GM18907 (cell line): ENCODE measurements around the gene TMED10.
"Not testable (repeated sequence)": the region's sequence is repeated elsewhere in the genome, so short reads cannot be mapped to it uniquely, and the experiment has no call there.

Experiments
- ATAC-seq: cut with Tn5 transposase; IDR thresholded peaks from one replicate; pipeline ENCODE4 v1.9.1; 2021; ENCODE audit warnings: mild to moderate bottlenecking, moderate library complexity; ENCODE audit not compliant: unreplicated experiment

The TMED10 gene

GRCh38 chr14:75132382-75133086 is 43.9 kb downstream of the TMED10 start:
- no peak for ATAC-seq

GRCh38 chr14:75128596-75128990 is 47.8 kb downstream of the TMED10 start:
- no peak for ATAC-seq

GRCh38 chr14:75127903-75128595 is 48.4 kb downstream of the TMED10 start:
- no peak for ATAC-seq

DNA sequence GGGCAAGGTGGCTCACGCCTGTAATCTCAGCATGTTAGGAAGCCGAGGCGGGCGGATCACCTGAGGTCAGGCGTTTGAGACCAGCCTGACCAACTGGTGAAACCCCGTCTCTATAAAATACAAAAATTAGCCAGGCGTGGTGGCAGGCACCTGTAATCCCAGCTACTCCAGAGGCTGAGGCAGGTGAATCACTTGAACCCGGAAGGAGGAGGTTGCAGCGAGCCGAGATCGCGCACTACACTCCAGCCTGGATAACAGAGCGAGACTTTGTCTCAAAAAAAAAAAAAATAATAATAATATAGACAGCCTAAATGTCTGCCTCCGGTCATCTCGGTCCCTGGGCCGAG is 49.0 kb downstream of the TMED10 start:
- not testable (repeated sequence) for ATAC-seq

GRCh38 chr14:75126679-75127473 is 49.5 kb downstream of the TMED10 start, which contains the start of gene NEK9:
Gene NEK9, minus strand, starts transcription at chr14:75127048. Its CDS starts 127 bp downstream, at chr14:75126921.
- peak; percentile 87 for ATAC-seq

- no peak for ATAC-seq
Observed at GRCh38 chr14:75126121-75126544, 50.3 kb downstream of the TMED10 start.

DNA sequence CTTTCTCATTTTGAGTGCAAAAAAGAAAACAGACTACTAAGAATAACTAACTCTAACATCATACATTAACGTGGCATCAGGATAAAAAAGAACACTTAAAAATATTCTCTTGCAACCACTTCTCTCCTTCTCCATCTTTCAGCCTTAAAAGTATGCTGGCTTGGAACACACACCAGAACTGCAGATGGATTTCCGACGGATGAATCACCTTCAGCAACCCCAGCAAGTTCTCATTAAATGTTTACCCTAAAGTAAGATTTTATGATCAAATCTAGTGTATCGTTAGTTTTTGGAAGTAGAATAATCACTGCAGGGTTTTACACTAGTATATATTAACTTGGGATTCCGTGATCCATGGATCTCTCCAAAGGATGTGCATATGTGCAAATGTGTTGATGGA is 50.8 kb downstream of the TMED10 start:
- no peak for ATAC-seq

- ATAC-seq: no peak
Observed at GRCh38 chr14:75123991-75124390, 52.4 kb downstream of the TMED10 start.

GRCh38 chr14:75121552-75121951 is 54.9 kb downstream of the TMED10 start:
- ATAC-seq: no peak

GRCh38 chr14:75120541-75121291 is 55.7 kb downstream of the TMED10 start:
- no peak for ATAC-seq

GRCh38 chr14:75119056-75119455 is 57.4 kb downstream of the TMED10 start:
- ATAC-seq: no peak

GRCh38 chr14:75113932-75114539 is 62.4 kb downstream of the TMED10 start:
- no peak for ATAC-seq

DNA sequence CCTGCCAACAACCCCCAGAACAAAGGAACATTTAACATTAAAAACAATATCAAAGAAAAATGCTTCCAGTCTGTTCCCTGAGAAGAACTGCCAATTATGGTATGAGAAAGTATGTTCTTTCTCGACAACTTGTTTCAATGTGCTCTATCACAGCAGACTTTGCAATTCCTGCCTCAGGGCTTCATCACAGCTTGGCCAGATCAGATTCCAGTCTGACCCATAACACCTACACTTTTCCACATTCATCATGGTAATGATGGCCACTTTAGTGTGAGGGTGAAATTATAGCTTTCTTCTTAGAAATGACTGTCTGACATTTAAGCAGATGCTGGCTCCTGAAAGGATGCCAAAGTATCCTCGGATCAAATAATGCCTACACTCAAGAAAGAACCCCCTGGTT is 66.5 kb downstream of the TMED10 start:
- ATAC-seq: no peak

- no peak for ATAC-seq
Observed at GRCh38 chr14:75107186-75107585, 69.2 kb downstream of the TMED10 start.

DNA sequence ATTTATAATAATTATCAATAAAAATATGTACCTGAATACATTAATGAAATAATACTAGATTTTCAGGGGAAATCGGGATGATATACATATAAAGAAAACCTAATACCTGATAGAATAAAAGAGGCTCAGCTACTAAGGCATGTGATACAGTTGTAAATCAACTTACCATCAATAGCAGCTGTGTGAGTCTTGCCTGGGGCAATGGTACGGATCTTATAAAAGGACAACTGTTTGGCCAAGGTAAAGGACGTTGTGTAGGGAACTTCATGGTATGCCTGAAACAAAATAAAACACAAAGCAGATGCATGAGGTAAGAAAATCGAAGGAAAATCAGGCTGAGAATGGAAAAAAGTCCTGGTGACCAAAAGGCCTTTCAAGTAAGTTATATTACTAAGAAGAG is 74.9 kb downstream of the TMED10 start:
- ATAC-seq: no peak

- ATAC-seq: no peak
Observed at GRCh38 chr14:75098682-75099081, 77.7 kb downstream of the TMED10 start.

DNA sequence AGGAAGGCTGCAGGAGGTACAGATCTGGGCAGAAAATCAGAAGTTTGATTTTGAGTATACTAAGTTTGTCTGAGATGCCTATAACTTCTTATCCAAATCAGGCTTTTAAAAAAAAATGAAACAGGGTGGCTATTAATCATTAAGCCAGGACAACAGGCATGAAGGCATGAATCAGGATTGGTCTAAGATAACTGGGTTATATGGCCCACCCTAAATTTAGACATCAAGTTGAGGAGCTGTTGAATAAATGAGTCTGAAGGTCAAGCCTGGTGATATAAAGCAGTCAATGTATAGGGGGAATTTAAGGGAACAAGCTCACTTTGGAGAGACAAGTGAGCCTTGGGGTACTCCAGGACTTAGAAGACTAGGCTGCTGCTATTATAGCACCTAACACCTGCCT is 78.2 kb downstream of the TMED10 start:
- no peak for ATAC-seq

DNA sequence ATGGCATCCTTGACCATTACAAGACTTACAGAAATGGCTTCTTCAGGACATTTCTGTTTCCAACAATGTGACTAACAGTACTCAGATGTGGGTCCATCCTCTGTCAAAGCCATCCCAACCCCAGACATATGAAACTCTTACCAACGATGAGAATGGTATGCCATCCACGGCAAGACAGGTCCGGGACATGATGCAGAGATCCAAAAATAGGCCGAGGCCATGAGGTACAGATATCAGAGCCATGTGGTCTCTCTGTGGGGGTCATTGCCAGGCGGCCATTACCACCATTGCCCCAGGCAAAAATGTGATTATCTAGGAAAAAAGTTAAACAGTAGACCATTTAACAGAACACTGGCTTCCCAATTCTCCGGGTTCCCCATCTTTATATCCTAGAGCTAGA is 79.5 kb downstream of the TMED10 start:
- no peak for ATAC-seq

DNA sequence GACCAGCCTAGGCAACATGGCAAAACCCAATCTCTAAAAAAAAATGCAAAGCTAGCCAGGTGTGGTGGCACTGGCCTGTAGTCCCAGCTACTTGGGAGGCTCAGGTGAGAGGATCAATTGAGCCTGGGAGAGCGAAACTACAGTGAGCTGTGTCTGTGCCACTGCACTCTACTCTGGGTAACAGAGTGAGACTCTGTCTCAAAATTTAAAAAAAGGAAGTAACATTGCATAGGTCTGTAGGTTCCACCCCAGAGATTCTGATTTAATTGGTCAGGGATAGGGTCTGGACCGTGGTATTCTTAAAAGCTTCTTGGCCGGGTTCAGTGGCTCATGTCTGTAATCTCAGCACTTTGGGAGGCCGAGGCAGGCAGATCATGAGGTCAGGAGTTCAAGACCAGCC is 80.7 kb downstream of the TMED10 start:
- no peak for ATAC-seq

DNA sequence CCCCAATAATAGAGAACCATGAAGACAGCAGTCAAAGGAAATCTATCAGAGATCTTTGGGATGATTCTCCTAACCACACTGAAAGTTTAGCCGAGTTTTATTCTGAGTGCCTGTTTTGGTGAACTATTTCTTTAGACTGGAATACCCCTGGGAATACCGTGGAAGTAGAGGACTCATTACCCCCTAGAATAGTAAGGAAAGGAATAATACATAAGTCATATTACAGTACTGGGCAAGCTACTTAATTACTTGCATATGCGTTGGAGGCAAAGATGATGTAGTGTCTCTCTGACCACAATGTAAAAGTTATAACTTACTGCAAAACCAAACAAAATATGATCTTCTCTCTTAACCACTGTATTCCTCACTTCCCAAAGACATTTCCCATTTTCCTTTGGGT is 81.5 kb downstream of the TMED10 start:
- ATAC-seq: no peak

- no peak for ATAC-seq
Observed at GRCh38 chr14:75092698-75093097, 83.7 kb downstream of the TMED10 start.
